Stimulated activated CD4-positive, alpha-beta T cell treated with anti-CD3 and anti-CD28 coated beads, Interleukin-15, amount 100 ng/mL, for 48 hours (primary cell): Measurements from ENCODE around the gene HIVEP1.

ENCODE experiments used
- DNase-seq, 2 donors: peaks; one replicate each; pipeline ENCODE4 v3.0.0-alpha.2; 2020; ENCODE audit warnings: low read depth in 2 of 2

Gene HIVEP1

DNA sequence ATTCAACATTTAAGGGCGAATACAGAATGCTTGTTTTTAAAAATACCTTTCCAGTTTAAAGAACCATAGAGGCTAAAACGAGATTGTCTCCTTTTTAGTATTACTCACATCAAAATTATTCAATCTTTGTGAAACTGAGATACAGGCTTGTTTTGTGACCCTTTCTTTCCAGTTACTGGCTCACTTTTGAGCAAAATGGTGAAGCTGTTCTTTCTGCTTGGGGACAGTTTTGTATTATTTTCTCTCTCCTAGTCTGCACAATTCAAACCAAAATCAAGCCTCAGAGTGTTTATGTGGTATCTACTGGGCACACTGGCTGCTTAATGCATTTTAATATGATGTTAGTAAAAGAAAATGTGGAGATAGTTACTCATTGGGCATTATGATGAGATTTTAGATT, 36.5 kb downstream of the HIVEP1 start:
- DNase-seq, result no peak

DNA sequence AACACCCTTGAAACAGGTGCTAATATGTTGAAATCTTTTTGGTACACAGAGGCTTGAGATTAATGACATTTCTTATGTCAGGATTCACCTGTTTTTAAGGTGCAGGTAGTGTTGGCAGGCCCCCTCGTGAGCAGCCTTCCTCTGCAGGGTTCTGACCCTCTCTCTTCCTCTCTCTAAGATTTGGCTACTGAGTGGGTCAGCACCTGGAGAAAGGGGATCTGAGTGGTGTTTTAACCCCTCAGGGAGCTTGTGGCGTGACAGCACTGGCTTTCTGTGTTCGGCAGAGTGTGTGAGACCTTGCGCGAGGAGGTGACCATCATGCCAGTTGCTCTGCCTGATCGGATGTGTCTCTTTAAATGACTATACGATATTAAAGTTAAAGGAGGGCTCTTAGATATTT, 37.1 kb downstream of the HIVEP1 start:
- DNase-seq, result no peak

DNA sequence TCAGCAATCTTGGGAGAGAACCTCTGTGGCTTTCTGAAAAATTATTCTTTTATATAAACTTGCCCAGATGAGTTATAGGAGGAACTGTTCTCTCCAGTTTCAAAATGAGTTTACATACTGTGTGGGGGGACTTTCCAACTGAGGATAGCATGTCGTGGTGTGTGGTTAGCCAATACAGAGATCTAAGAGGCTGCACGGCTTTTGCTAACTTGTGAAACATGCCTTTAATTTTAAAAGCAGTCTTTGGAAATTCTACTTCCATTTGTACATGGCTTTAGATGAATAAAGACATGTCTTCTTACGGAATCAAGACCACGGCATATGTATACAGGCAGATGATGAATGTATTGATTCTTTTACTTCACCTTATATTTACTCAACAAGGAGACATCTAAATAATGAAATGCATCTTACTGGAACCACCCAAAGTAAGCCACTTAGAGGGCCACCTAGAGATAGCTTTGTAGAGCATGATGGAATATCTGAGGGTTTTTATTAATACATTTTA, 39.8 kb downstream of the HIVEP1 start:
- DNase-seq, result peak; percentile 31 to 41

DNA sequence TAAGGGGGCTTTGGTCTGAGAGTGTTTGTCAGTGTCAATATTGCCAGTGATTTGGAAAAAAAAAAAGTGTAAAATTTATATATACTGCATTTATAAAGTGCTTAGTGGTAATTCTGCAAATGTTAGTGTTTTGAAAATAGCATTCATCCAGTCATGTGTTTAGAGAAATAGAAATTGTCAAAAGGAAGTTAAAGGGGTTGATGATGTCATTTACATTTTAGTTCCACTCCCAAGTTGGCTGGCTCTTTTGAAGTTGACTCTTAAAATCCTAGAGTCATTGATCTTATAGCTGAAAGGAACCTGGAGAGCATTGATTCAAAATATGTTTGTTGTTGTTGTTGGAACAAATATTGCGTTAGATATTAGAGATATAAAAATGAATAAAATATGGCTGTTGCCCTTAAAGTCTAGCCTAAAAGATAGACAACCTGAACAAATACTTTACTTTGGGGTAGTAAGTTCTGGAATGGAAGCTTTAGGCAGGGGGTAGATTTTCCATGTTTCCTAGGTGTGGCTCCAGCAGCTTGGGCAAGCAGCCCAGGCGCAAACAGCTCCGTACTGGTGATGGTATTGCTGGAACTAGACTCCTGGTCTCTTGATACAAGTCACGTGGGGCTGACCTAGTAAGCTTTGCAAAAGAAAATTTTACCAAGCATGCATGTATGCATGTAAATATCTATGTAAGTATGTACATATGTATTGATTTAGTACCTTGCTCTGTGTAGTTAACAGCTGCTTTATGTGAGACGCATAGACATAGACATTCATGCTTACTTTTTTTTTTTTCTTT, 46.3 kb downstream of the HIVEP1 start:
- DNase-seq, result no peak

DNA sequence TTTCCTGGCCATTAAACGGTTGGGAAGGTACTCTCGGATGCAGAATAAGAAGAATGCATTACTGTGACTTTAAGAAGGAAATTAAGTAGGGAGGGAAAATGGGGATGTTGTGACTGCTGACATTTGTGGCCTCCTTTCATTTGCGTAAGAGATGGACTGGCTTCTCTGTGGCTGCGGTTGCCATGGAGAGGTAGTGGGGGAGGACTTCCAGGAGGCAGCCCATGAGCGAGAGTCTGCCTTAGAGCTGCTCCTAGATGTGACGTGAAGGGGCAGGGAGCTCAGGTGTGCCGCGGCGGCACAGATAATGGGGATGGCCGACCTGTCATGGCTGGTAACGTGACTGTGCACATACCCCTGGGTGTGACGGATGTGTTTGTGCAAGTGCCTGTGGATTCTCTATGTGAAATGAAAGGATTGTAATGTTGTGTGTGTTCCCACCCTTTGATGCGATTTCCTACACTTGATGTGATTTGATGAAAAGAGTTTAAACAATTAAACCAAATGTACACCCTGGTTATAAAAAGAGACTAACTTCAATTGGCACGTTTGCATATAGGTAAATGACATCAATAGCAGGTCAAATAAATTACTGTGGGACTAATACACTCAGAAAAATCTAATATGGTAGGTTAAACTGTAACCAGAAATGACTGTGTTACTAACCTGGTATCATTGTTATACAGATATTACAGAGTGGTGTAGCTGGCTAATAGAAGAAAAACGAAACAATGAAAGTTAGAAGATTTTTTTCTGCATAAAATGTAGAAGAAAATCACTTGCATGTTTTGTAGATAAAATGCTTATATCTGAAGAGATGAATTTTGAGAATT, 48.9 kb downstream of the HIVEP1 start:
- peak; percentile 53 to 59 for DNase-seq

DNA sequence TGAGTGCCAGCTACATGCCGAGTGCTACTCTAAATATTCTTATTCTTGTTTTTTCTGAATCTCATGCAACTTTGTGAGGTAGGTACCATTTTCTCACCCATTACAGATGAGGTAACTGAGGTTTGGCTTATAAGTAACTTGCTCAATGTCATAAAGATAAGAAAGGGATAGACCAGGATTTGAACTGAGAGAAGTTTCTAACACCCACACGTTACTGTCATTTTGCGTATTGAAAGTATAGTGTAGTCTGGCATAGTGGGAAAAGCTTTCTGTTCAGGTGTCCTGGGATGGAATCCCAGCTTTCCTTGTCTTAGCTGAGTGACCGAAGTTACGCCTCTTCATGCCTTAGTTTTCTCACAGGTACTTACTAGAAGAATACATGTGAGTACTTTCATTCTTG, 50.5 kb downstream of the HIVEP1 start:
- DNase-seq, result no peak

DNA sequence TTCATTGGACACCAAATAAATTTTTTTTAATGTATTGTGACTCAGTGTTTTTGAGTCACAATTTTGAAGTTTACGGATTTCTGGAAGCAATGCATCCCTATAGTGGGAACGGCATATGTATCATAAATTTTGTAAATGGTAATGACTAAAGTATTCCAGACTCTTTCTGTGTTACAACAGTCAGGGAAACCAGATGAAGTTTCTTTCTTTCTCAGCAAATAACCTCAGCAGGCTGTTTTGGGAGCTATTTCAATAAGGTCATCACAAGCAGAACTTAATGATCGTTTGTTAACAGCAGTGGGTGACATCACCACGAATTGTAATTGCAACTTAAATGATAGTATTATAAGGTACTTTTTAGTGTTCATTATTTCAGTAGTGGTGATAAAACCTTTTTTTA, 52.0 kb downstream of the HIVEP1 start:
- no peak for DNase-seq

DNA sequence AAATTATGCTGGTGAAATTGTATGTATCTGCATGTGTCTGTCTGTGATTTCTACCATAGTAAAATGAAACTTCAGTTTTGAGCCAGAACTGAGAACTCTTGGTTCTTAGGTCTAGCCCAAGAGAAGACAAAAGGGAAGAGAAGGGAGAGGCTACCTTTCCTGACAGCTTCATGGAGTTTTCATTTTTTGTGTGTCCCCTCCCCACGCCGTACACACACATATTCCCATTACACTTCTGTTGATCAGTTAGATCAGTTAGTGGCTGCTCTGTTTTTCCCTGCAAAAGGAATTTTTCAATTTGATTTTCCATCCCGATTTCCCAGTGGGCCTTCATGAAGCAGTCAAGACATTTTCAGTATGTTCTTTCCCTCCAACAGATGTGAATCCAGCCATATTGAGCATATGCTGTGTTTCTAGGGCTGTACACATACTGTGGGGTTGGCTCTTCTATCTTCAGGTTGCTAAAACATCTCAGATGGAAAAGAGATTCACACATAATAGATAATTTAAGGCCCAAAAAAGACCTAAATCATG, 52.5 kb downstream of the HIVEP1 start:
- no peak for DNase-seq

DNA sequence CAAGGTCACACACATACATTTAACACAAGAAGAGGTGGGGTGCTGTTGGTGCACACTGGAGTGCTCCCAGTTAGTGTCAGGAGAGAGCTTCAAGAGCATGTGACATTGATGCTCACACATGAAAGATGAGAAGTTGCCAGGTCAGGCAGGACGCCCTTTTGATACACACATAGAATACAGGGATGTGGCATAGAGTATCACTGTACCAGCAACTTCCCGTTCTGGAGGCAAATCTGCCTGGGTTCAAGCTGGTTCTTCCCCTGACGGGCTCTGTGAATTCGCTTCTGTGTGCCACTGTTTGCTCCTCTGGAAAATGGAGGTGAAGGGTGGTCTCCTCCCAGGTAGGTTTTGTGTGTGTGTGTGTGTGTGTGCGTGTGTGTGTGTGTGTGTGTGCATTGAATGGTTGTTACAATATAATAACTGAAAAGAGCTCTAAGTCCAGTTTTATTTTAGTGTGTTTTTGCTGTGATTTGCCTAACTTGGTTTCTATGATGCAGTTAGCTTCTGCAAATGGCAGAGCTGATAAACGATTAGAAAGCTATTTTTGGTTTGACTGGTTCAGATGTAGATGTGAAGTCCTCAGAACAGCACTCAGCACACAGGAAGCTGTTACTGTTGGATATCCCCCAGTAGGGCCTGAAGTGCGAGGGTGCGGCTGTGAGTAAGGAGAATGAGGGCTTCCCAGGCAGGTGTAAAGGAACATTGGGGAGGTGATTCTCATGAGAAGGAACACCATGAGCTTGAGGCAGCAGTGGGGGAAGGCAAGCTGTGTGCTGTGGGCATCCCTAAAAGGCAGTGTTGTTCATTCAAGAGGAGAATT, 53.4 kb downstream of the HIVEP1 start:
- DNase-seq, result no peak

DNA sequence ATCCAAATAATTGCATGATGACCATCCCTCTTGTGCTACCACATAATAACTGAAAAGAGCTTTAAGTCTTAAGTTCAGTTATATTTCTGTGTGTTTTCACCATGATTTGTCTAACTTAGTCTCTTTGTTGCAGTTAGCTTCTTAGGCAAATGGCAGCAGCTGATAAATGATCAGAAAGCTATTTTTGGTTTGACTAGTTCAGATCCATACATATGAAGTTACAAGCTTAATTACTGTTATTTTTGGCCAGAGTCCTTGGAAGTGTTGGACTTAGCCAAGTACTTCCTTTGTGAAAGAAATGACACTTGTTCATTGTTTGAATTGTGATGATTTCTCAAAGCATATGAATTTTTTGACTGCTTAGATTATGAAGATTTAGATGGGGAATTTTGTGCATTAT, 54.2 kb downstream of the HIVEP1 start:
- DNase-seq, result no peak

DNA sequence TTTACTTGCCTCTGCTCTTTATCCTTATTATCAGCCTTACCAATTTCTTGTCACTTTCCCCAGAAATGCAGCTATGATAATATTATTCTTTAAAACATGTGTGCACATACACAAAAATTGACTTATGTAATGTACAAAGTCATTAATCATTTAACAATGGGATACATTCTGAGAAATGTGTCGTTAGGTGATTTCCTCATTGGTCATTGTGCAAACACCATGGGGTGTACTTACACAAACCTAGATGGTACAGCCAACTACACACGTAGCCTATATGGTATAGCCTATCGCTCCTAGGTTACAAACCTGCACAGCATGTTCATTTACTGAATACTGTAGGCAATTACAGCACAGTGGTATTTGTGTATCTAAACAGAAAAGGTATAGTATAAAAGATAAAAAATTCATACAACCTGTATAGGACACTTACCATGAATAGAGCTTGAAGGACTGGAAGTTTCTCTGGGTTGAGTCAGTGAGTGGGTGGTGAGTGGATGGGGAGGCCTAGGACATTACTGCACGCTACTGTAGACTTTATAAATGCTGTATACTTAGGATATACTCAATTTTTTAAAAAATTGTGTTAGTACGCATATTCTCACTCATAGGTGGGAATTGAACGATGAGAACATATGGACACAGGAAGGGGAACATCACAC, 56.9 kb downstream of the HIVEP1 start:
- DNase-seq, result no peak

DNA sequence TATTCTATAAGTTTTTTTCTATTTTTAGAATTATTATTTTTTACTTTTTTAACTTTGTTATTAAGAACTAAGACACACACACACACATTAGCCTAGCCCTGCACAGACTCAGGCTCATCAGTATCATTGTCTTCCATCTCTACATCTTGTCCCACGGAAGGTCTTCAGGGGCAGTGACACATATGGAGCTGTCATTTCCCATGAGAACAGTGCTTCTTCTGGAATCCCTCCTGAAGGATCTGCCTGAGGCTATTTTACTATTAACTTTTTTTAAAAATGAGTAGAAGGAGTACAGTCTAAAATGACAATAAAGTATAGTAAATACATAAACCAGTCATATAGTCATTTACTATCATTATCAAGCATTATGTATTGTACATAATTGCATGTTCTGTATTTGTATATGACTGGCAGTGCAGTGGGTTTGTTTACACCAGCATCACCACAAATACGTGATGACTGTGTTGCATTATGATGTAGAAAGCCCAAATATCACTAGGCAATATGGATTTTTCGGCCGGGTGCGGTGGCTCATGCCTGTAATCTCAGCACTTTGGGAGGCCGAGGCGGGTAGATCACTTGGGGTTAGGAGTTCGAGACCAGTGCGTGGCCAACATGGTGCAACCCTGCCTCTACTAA, 57.9 kb downstream of the HIVEP1 start:
- DNase-seq, result no peak

DNA sequence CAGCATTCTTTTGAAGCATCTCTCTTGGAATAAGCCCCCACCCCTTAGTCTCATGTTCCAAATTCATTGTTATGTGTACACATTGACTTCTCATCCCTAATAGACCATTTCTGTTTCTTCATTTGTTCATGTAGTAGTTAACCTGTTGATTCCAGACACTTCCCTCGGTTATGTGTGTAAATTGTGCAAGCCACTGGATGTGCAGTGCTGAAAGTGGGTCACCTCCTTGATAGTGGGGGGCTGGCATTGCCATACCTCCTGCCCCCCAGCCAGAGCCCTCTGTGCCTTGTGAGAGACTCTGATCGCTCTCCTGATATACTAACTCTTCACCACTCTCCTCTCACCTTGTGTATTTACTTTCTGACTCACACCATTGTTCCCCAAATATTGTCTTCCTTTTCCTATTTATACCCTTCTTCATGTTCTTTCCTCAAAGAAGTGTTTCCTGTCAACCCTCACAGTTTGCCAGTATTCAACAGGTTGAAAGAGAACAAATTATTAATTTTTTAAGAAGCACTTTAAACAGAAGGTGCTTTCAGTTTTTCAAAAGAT, 59.0 kb downstream of the HIVEP1 start:
- DNase-seq, result no peak

DNA sequence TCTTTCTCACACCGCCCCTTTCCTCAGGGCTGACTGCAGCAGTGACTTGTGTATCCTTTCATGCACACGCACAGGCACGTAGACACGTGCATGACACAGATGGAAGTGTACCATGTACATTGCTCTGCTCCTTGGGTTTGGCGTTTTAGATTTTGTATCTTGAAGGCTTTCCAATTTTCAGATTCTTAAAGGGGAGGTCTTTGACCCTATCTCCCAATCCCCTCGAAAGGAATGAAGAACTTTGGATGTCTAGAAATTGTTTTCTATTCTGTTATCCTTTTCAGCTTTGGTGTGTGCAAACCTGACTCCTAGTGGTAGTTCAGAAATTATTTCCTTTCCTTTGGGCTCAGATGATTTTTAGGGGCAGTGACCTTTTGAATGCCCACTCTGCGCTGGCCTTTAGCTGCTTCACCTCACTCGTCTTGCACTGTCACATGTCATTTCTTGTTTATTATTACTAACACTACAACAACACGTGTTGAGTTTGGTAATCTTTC, 63.0 kb downstream of the HIVEP1 start:
- no peak for DNase-seq

DNA sequence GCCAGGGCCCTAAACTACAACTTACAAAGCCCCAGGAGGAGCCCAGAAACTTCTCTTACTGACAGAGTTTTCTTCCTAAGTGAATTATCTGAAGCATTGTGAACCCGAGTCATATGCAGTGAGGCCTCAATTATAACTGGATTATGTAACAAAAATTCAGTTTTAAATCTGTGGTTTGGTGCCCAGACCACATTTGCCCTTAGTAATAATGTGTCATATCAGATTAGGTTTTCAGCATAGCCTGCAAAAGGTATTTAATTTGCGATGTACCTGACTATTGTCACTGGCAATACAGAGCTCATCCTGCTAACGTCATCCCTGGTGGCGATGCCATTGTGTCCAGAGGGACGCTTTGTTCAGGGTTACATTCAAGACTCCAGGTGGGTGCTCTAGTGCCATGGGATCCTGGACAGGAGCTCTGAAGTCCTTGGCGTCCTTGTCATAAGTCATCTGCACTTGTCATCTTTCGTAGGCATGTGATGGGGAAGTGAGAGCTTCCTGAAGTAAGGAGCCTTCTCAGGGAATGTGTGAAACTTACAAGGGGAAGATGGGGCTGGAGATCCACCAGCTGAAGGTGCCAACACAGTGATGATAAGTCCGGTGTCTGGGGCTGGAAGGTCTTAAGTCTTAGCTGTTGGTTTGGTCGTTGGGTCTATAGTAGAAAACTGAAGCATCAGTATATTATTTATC, 65.1 kb downstream of the HIVEP1 start:
- no peak for DNase-seq

DNA sequence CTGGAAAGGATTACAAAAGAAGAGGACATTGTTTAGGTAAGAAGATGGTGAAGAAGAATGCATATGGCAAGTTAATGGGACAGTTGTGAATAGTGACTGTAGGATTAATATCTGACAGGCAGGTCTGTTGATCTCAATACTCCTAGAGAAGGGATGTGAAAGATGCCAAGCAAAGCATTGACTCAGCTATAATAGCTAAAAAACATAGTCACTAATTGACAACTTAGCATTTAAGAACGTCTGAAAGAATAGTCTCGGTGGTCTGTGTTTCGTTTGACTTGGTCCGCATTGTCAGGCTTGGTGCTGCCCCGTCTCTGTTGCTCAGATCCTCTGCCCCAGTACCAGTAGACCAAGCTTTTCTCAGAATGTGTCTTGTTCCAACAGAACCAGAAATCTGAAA, 65.9 kb downstream of the HIVEP1 start:
- no peak for DNase-seq

DNA sequence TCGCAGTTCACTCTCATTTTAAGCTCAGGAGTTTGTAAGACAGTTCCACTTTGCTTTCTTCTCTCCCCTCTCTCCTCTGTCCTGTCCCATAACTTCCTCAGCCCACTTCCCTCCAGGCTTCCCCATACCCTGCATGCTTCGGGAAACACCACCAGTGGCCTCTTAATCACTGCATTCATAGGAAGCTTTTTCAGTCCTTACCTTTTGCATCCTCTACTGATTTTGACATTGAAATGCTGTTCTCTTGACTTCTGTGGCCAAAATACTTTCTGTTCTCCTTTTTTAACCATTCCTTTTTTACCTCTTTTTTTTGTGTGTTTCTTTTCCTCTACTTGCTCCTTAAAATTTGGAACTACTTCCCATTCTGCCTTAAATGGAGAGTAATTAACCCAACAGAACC, 69.7 kb downstream of the HIVEP1 start:
- DNase-seq, result no peak

DNA sequence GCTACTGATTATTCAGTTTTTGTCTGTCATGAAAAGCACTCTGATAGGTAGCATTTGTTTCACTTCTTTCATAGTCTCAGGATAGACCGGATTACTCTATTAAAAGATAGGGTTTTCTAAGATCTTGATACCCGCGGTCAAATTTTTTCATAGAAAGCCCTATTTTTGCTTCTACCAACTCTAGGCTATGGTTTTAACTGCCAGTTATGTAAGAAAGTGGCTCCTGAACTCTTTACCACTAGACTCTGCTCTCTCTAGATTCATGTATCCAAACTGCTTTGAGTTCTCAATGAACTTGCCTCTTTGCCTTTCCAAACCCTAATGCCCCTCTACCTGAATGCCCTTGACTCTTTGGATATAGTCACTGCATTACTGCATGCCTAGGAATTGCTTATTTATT, 70.3 kb downstream of the HIVEP1 start:
- DNase-seq, result no peak

DNA sequence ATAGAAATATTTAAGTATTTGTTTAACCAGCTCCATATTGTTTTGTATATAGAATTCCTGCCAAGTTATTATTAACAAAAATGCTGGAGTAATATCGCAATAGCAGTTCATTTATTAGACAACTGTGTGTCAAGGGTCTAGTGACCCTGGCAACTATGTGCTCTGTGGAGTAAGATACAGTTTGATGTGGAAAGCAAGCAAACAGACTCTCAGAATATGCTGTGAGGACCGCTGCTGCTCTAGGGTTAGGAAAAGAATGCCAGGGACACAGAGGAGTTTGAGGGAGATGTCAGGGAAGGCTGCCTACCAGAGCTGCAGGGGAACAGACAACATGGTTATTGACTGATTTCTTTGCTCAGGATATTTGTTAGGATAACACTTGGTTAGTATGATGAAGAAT, 71.2 kb downstream of the HIVEP1 start:
- no peak for DNase-seq

DNA sequence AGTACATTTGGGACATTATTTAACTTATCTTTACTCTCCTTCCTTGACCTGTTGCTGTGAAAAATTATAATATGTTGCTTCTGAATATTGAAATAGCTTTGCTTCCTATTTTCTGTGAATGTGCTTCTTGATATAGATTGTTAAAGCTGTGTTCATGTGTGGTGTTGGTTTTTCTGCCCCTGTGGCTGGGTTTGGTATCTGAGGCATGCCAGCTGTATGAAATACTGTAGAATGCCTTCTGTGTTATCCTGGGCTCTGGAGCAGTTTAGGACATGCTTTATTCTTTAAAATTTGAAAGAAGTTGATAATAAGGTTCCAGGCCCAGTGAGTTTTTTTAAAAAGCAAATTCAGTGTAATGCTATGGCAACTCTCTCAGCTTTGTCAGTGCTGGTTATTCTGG, 71.7 kb downstream of the HIVEP1 start:
- DNase-seq, result no peak
